Measurements from ENCODE around the gene ZBTB16. TPM values are rescaled to one million over a fixed set of nuclear protein-coding genes. Genes with fewer than 3 reads are reported as not detected.

The ZBTB16 gene
- total RNA-seq, 4 donors from 2014 or later: 10.4 to 137 (median 18.8) TPM

DNA sequence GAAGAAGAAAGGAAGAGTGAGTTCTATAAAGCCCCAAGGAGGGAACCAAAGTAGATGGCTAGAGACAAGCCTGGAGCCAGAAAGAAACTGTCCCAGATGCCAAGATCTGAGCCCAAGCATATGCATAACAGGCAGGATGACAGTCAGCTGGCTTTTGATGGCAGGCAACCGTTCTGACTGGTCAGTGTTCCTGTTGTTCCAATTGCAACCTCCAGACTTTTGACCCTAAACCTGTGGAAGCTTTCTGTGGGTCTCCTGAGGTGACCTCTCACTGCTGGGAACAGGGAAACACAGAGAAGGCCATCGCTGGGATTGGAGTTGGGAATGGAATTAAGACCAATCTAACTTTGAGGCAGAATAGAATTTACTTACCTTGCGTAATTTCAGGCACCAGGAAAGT, 215.1 kb downstream of the ZBTB16 start:
- TF ChIP-seq, protein P1, sequence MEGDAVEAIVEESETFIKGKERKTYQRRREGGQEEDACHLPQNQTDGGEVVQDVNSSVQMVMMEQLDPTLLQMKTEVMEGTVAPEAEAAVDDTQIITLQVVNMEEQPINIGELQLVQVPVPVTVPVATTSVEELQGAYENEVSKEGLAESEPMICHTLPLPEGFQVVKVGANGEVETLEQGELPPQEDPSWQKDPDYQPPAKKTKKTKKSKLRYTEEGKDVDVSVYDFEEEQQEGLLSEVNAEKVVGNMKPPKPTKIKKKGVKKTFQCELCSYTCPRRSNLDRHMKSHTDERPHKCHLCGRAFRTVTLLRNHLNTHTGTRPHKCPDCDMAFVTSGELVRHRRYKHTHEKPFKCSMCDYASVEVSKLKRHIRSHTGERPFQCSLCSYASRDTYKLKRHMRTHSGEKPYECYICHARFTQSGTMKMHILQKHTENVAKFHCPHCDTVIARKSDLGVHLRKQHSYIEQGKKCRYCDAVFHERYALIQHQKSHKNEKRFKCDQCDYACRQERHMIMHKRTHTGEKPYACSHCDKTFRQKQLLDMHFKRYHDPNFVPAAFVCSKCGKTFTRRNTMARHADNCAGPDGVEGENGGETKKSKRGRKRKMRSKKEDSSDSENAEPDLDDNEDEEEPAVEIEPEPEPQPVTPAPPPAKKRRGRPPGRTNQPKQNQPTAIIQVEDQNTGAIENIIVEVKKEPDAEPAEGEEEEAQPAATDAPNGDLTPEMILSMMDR (IDR thresholded peaks at IDR 0.05): no peak
- TF ChIP-seq POLR2A (IDR thresholded peaks at IDR 0.05): no peak
- H3K4me3 ChIP-seq: no peak overlapping the region
- H3K36me3 ChIP-seq: no peaks in the 10 kb centered on the region
- DNase-seq: no peak
- H3K27ac ChIP-seq: no peak overlapping the region
- peaks cover 0 to 54% (median 0%) of the 10 kb centered on the region in 4 donors for H3K27me3 ChIP-seq
- intact Hi-C loops (cut with DNase I): no loop called here
- no peaks in the 10 kb centered on the region for H3K9me3 ChIP-seq
- 66 to 69% methylated on average over 3 of the region's 3 CpGs for WGBS, 2 donors
- H3K4me1 ChIP-seq: peaks cover 0 to 2% (median 0%) of the 10 kb centered on the region in 3 donors

DNA sequence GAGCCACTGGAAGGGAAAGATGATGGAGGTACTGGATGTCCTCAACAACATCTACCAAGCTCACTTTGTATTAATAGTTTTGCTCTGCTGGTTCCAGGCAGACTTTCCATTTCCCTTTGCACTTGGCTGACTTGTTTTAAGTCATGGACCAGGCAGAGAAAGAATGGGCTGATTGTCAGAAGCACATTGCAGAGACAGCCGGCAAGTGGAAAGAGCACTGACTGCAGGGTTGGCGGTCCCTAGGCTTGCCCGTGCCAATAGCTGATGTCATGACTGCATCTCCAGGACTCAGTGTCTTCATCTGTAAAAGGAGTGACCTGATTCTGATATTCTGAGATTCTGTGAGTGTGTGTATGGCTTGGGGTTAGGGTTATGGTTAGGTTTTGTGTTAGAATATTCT, 215.8 kb downstream of the ZBTB16 start:
- H3K9me3 ChIP-seq: no peaks in the 10 kb centered on the region
- DNase-seq: no peak
- TF ChIP-seq POLR2A (IDR thresholded peaks at IDR 0.05): no peak
- TF ChIP-seq, protein P1 (IDR thresholded peaks at IDR 0.05): no peak
- H3K4me1 ChIP-seq: peaks cover 0 to 8% (median 6%) of the 10 kb centered on the region in 3 donors
- WGBS, 2 donors: 70 to 82% methylated on average over 3 of the region's 3 CpGs
- H3K27me3 ChIP-seq: peaks cover 0 to 53% (median 0%) of the 10 kb centered on the region in 4 donors
- no peak overlapping the region for H3K4me3 ChIP-seq
- no peak overlapping the region for H3K27ac ChIP-seq
- H3K36me3 ChIP-seq: no peaks in the 10 kb centered on the region
- intact Hi-C loops (cut with DNase I): no loop called here

DNA sequence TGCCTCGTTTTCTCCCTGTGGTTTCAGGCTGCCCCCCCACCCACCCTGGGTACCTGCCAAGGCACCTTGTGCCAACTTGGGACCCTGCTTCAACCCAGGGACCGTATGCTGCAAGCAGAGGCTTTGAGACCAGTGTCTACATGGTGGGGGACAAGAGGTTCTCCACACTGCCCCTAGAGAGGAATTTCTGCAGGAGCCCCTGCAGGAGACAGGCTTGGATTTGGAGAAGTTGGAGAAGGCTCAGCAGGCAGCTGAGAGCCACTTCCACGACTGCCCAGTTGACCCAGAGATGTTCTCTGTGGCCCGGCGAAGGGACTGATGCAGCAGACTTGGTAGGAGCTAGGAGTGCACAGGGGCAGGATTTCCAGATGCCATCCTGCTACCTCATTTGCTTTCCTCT, 216.6 kb downstream of the ZBTB16 start:
- Histone ChIP-seq H3K36me3 (no peaks in the 10 kb centered on the region), H3K4me1 (peaks cover 8 to 16% (median 14%) of the 10 kb centered on the region in 3 donors), H3K9me3 (no peaks in the 10 kb centered on the region), H3K27me3 (peaks cover 0 to 45% (median 0%) of the 10 kb centered on the region in 4 donors), H3K4me3 (no peak overlapping the region), H3K27ac (no peak overlapping the region)
- intact Hi-C loops (cut with DNase I): no loop called here
- WGBS, 2 donors: 56 to 67% methylated on average over 3 to 4 of the region's 5 CpGs
- DNase-seq: no peak
- TF ChIP-seq, protein P1 (IDR thresholded peaks at IDR 0.05): no peak

DNA sequence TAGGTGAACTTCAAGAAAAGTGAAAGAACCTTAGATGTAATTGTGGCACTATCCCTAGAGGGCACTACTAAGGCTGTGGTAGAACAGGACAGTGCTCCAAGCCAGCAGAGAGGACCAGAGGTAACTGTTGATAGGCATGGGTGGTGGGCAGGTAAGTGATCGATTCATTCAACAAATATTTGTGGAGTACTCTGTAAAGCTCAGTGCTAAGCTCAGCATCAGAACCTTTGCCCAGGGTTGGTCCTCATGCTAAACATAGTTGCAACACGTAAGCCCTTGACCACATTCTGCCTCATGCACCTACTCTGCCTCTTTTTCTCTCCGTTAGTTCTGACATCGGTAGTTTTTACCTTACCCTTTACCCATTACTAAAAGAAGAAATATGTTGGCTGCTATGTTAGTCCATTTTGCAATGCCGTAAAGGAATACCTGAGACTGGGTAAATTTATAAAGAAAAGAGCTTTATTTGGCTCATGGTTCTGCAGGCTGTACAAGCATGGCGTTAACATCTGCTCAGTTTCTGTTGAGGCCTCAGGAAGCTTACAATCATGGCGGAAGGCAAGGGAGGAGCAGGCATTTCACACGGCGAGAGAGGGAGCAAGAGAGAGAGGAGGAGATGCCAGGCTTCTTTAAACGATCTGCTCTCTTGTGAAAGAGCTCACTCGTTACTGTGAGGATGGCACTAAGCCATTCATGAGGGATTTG, 218.3 kb downstream of the ZBTB16 start:
- Histone ChIP-seq H3K36me3 (no peaks in the 10 kb centered on the region), H3K4me1 (peaks cover 17 to 32% (median 27%) of the 10 kb centered on the region in 3 donors), H3K27ac (no peak overlapping the region), H3K4me3 (no peak overlapping the region), H3K9me3 (no peaks in the 10 kb centered on the region), H3K27me3 (peaks cover 0 to 29% (median 0%) of the 10 kb centered on the region in 4 donors)
- DNase-seq: no peak
- intact Hi-C loops (cut with DNase I): no loop called here
- no peak for TF ChIP-seq POLR2A (IDR thresholded peaks at IDR 0.05)
- TF ChIP-seq, protein P1 (IDR thresholded peaks at IDR 0.05): no peak
- 87 to 89% methylated on average over 11 of the region's 11 CpGs for WGBS, 2 donors

DNA sequence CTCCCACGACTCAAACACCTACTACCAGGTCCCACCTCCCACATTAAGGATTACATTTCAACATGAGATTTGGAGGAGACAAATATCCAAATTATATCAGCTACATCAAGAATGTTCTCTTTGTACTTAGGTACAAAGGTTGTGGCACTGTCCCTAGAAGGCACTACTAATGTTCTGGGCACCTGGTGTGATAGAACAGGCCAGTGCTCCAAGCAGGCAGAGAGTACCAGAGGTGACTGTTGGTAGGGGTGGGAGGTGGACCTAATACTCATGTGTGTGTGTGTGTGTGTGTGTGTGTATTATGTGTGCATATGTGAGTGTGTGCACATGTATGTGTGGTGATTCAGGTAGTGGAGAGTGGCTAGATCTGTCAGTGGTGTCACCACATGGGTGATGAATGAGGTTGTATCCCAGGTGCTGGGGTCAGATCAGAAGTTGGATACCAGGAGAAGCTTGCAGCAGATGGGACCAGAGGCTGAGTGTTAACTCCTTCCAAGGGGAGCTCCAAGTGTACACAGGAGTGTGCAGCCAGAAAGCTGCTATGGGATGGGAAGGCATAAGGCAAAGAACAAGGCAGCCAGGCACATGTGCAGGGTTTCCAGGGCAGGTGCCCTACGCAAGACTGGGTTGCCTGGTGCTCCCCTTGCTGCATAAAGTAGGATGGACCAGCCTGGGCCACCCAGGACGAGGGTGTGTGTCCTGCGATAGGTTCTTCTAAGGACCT, 219.0 kb downstream of the ZBTB16 start:
- Histone ChIP-seq H3K27ac (no peak overlapping the region), H3K9me3 (no peaks in the 10 kb centered on the region), H3K4me1 (peaks cover 17 to 32% (median 27%) of the 10 kb centered on the region in 3 donors), H3K4me3 (no peak overlapping the region), H3K27me3 (peaks cover 0 to 22% (median 0%) of the 10 kb centered on the region in 4 donors), H3K36me3 (no peaks in the 10 kb centered on the region)
- no peak for DNase-seq
- no peak for TF ChIP-seq POLR2A (IDR thresholded peaks at IDR 0.05)
- TF ChIP-seq, protein P1 (IDR thresholded peaks at IDR 0.05): no peak
- 84 to 85% methylated on average over 4 of the region's 4 CpGs for WGBS, 2 donors
- intact Hi-C loops (cut with DNase I): no loop called here

All from esophagus squamous epithelium (tissue), 5 donors.